Neural cell (in vitro differentiated cells): ENCODE data around the gene ERCC4. TPM values are rescaled to one million over a fixed set of nuclear protein-coding genes. Genes with fewer than 3 reads are reported as not detected.

Experiments used
- H2AFZ ChIP-seq: fragments of 200-600, 300-800 bp; sonication (generic), shearing (Covaris generic); 2 replicates; pipeline ENCODE4 v1.6.0; 2014; ENCODE audit warnings: low read depth, mild to moderate bottlenecking, antibody characterized with exemption, low read length, moderate library complexity
- H3F3A ChIP-seq: fragments of 200-600 bp; shearing (Covaris generic); 2 replicates; pipeline ENCODE4 v1.6.1; 2016; ENCODE audit warnings: mild to moderate bottlenecking, moderate library complexity, mixed read lengths, antibody characterized with exemption, low read length; ENCODE audit not compliant: insufficient read depth, poor library complexity, severe bottlenecking
- H3K27ac ChIP-seq: fragments of 200-600, 300-800 bp; sonication (generic), shearing (Covaris generic); 2 replicates; pipeline ENCODE4 v1.5.1; 2014; ENCODE audit warnings: mild to moderate bottlenecking, low read length, moderate library complexity
- H3K27me3 ChIP-seq: fragments of 300-800, 200-600 bp; sonication (generic), shearing (Covaris generic); 2 replicates; pipeline ENCODE4 v1.6.0; 2014; ENCODE audit warnings: mild to moderate bottlenecking, low read depth, low read length, moderate library complexity; ENCODE audit not compliant: insufficient read depth
- H3K36me3 ChIP-seq: fragments of 300-800, 200-600 bp; sonication (generic), shearing (Covaris generic); 2 replicates; pipeline ENCODE4 v1.5.1; 2014; ENCODE audit warnings: mild to moderate bottlenecking, antibody characterized with exemption, low read length, moderate library complexity; ENCODE audit not compliant: insufficient read depth
- H3K4me2 ChIP-seq: fragments of 300-800, 200-600 bp; sonication (generic), shearing (Covaris generic); 2 replicates; pipeline ENCODE4 v1.6.0; 2014; ENCODE audit warnings: mild to moderate bottlenecking, low read length
- H3K4me3 ChIP-seq: fragments of 300-800, 200-600 bp; sonication (generic), shearing (Covaris generic); 2 replicates; pipeline ENCODE4 v1.5.1; 2014; ENCODE audit warnings: mild to moderate bottlenecking, low read length, moderate library complexity
- H3K79me2 ChIP-seq: fragments of 200-600 bp; shearing (Covaris generic); replicated peaks from 2 replicates; pipeline ENCODE4 v1.6.0; 2014; ENCODE audit warnings: mild to moderate bottlenecking, low read length, moderate library complexity; ENCODE audit not compliant: insufficient read depth
- H3K9ac ChIP-seq: fragments of 300-800, 200-600 bp; sonication (generic), shearing (Covaris generic); 2 replicates; pipeline ENCODE4 v1.6.1; 2016; ENCODE audit warnings: mild to moderate bottlenecking, low read length, mixed read lengths
- H3K9me2 ChIP-seq: fragments of 200-600 bp; shearing (Covaris generic); 2 replicates; pipeline ENCODE4 v1.6.1; 2016; ENCODE audit warnings: mild to moderate bottlenecking, low read length, mixed read lengths; ENCODE audit not compliant: insufficient read depth
- H3K9me3 ChIP-seq: fragments of 200-600, 300-800 bp; sonication (generic), shearing (Covaris generic); 2 replicates; pipeline ENCODE4 v1.6.1; 2016; ENCODE audit warnings: mild to moderate bottlenecking, mixed run types, low read length, moderate library complexity, mixed read lengths
- H4K20me1 ChIP-seq: fragments of 200-600 bp; shearing (Covaris generic); 2 replicates; pipeline ENCODE4 v1.6.1; 2016; ENCODE audit warnings: mild to moderate bottlenecking, mixed run types; ENCODE audit not compliant: insufficient read depth
- CTCF ChIP-seq: fragments of 450-650 bp; IDR thresholded peaks from 2 replicates; pipeline ENCODE4 v1.5.1; 2014; ENCODE audit warnings: antibody characterized with exemption, mild to moderate bottlenecking, moderate library complexity; ENCODE audit not compliant: poor library complexity, severe bottlenecking
- EP300 ChIP-seq: fragments of 450-650 bp; conservative IDR thresholded peaks from 2 replicates; pipeline ENCODE4 v1.6.1; 2014; ENCODE audit warnings: antibody characterized with exemption, mild to moderate bottlenecking, moderate library complexity; ENCODE audit not compliant: poor library complexity, severe bottlenecking
- EZH2 ChIP-seq: fragments of 200-600, 300-800 bp; shearing (Covaris generic), sonication (generic); IDR thresholded peaks from 2 replicates; pipeline ENCODE4 v1.6.1; 2014; ENCODE audit warnings: antibody characterized with exemption, low read length, borderline replicate concordance, mild to moderate bottlenecking; ENCODE audit not compliant: insufficient read depth, poor library complexity, severe bottlenecking
- MXI1 ChIP-seq: fragments of 450-650 bp; conservative IDR thresholded peaks from 2 replicates; pipeline ENCODE4 v1.6.1; 2014; ENCODE audit warnings: antibody characterized with exemption, mild to moderate bottlenecking; ENCODE audit not compliant: poor library complexity, severe bottlenecking
- POLR2AphosphoS5 ChIP-seq: IDR thresholded peaks from 2 replicates; pipeline ENCODE4 v1.6.1; 2012
- RAD21 ChIP-seq: fragments of 450-650 bp; conservative IDR thresholded peaks from 2 replicates; pipeline ENCODE4 v1.6.1; 2014; ENCODE audit warnings: antibody characterized with exemption, mild to moderate bottlenecking, moderate library complexity
- SMC3 ChIP-seq: fragments of 450-650 bp; conservative IDR thresholded peaks from 2 replicates; pipeline ENCODE4 v1.6.1; 2014; ENCODE audit warnings: antibody characterized with exemption, mild to moderate bottlenecking, moderate library complexity; ENCODE audit not compliant: poor library complexity
- TAF1 ChIP-seq: IDR thresholded peaks from 2 replicates; pipeline ENCODE4 v1.6.1; 2012; ENCODE audit warnings: low read depth
- polyA plus RNA-seq: library from polyadenylated mRNA; depleted of rRNA; stranded (reverse); fragments of >200 nt; gene quantifications from 2 replicates; pipeline ENCODE4 v1.2.3, GENCODE V29; 2014
- TF ChIP-seq, protein P1 (sequence below): IDR thresholded peaks from 2 replicates; pipeline ENCODE4 v1.6.1; 2012; ENCODE audit warnings: borderline replicate concordance

Gene ERCC4
- polyA plus RNA-seq, 1 donor from 2014 or later, result 5.8 TPM

DNA sequence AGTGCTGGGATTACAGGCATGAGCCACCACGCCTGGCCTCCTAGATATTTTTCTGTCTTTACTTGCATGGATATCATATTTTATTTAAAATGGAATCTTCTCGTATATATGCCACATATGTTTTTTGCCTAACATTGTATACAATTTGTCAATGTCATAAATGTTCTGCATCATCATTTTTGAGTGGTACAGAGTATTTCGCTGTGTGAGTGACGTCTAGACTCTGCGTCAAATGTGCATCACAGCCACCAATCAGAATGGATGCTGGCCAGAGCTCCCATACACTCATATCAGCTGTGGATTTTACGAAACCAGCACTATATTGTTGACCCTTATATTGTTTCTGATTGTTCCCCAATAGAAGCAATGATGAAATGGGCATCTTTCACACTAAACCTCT lies 57.2 kb downstream of the ERCC4 start:
- Histone ChIP-seq H3K27me3 (no peaks in the 10 kb centered on the region), H3K27ac (no peak overlapping the region), H4K20me1 (no peaks in the 10 kb centered on the region), H3K79me2 (no peaks in the 10 kb centered on the region), H2AFZ (no peak overlapping the region), H3F3A (no peaks in the 10 kb centered on the region), H3K9me2 (no peaks in the 10 kb centered on the region), H3K9ac (no peak overlapping the region), H3K36me3 (no peaks in the 10 kb centered on the region), H3K4me3 (no peak overlapping the region), H3K4me2 (no peak overlapping the region), H3K9me3 (no peaks in the 10 kb centered on the region)
- TF ChIP-seq MXI1 (no peak), EZH2 (no peak), SMC3 (no peak), EP300 (no peak), CTCF (no peak), TAF1 (no peak), POLR2AphosphoS5 (no peak), RAD21 (no peak)
- TF ChIP-seq, protein P1, sequence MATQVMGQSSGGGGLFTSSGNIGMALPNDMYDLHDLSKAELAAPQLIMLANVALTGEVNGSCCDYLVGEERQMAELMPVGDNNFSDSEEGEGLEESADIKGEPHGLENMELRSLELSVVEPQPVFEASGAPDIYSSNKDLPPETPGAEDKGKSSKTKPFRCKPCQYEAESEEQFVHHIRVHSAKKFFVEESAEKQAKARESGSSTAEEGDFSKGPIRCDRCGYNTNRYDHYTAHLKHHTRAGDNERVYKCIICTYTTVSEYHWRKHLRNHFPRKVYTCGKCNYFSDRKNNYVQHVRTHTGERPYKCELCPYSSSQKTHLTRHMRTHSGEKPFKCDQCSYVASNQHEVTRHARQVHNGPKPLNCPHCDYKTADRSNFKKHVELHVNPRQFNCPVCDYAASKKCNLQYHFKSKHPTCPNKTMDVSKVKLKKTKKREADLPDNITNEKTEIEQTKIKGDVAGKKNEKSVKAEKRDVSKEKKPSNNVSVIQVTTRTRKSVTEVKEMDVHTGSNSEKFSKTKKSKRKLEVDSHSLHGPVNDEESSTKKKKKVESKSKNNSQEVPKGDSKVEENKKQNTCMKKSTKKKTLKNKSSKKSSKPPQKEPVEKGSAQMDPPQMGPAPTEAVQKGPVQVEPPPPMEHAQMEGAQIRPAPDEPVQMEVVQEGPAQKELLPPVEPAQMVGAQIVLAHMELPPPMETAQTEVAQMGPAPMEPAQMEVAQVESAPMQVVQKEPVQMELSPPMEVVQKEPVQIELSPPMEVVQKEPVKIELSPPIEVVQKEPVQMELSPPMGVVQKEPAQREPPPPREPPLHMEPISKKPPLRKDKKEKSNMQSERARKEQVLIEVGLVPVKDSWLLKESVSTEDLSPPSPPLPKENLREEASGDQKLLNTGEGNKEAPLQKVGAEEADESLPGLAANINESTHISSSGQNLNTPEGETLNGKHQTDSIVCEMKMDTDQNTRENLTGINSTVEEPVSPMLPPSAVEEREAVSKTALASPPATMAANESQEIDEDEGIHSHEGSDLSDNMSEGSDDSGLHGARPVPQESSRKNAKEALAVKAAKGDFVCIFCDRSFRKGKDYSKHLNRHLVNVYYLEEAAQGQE, result no peak

DNA sequence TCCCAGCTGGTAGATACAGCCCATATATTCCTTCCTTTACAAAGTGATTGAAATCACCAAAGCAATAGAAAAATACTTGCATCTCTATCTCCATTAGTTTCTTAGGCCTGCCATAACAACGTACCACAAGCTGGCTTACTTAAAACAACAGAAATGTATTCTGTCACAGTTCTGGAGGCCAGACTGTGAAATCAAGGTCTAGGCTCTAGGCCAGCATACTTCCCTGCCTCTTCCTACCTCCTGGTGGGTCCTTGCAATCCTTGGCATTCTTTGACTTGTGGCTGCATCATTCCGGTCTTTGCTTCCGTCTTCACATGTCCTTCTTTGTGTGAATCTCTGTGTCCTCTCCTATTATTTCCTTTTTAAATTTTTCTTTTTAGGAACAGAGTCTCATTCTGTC lies 62.5 kb downstream of the ERCC4 start:
- Histone ChIP-seq H3K79me2 (no peaks in the 10 kb centered on the region), H3K4me3 (no peak overlapping the region), H3K4me2 (no peak overlapping the region)

More for the DNA sequence above, 62.5 kb downstream of the ERCC4 start:
- TF ChIP-seq TAF1 (no peak), EP300 (no peak), SMC3 (no peak), CTCF (no peak), POLR2AphosphoS5 (no peak), EZH2 (no peak), RAD21 (no peak), MXI1 (no peak)
- TF ChIP-seq, protein P1, result no peak
- no peaks in the 10 kb centered on the region for H3F3A ChIP-seq
- H2AFZ ChIP-seq, result no peak overlapping the region
- no peak overlapping the region for H3K9ac ChIP-seq
- H3K9me2 ChIP-seq, result no peaks in the 10 kb centered on the region
- no peak overlapping the region for H3K27ac ChIP-seq
- H4K20me1 ChIP-seq, result no peaks in the 10 kb centered on the region
- H3K9me3 ChIP-seq, result no peaks in the 10 kb centered on the region
- no peaks in the 10 kb centered on the region for H3K36me3 ChIP-seq
- no peaks in the 10 kb centered on the region for H3K27me3 ChIP-seq
